Fibroblast of lung (primary cell): ENCODE measurements around the gene AMMECR1L. TPM values are rescaled to one million over a fixed set of nuclear protein-coding genes. Genes with fewer than 3 reads are reported as not detected.
"Not testable (repeated sequence)": the region's sequence is repeated elsewhere in the genome, so short reads cannot be mapped to it uniquely, and the experiment has no call there.

Experiments used
- DNase-seq, 2 donors: peaks; one replicate each; pipeline versions ENCODE4 v3.0.0 to v3.0.0-alpha.2; 2010; ENCODE audit warnings: low read depth in 2 of 2
- H2AFZ ChIP-seq: 2 replicates; pipeline ENCODE4 v1.5.1; 2012; ENCODE audit warnings: low read length, control low read depth, inconsistent platforms
- H3K27ac ChIP-seq: 2 replicates; pipeline ENCODE4 v1.5.1; 2011; ENCODE audit warnings: low read length, control low read depth; ENCODE audit not compliant: insufficient read depth
- H3K27me3 ChIP-seq: 2 replicates; pipeline ENCODE4 v1.5.1; 2011; ENCODE audit warnings: mild to moderate bottlenecking, low read length; ENCODE audit not compliant: control insufficient read depth, insufficient read depth
- H3K36me3 ChIP-seq: 2 replicates; pipeline ENCODE4 v1.5.1; 2011; ENCODE audit warnings: low read length; ENCODE audit not compliant: control insufficient read depth, insufficient read depth
- H3K4me1 ChIP-seq: 2 replicates; pipeline ENCODE4 v1.5.1; 2011; ENCODE audit warnings: low read length; ENCODE audit not compliant: control insufficient read depth, insufficient read depth; ENCODE audit errors: extremely low read depth
- H3K4me2 ChIP-seq: 2 replicates; pipeline ENCODE4 v1.5.1; 2011; ENCODE audit warnings: low read length, control low read depth; ENCODE audit not compliant: insufficient read depth; ENCODE audit errors: extremely low read depth
- H3K4me3 ChIP-seq, 4 experiments: fragments of 200-600 bp in 1 of 4; sonication (generic) in 1 of 4; replicated peaks in 1 of 4; 2 replicates each; pipeline ENCODE4 v1.5.1; 2011 to 2016; ENCODE audit warnings: low read length in 4 of 4, low read depth in 3 of 4, mild to moderate bottlenecking in 3 of 4, control low read depth in 2 of 4, inconsistent platforms in 1 of 4, mixed read lengths in 1 of 4; ENCODE audit not compliant: insufficient read depth in 1 of 4; ENCODE audit errors: control extremely low read depth in 1 of 4
- H3K79me2 ChIP-seq: 2 replicates; pipeline ENCODE4 v1.5.1; 2012; ENCODE audit warnings: mild to moderate bottlenecking, low read length, inconsistent platforms; ENCODE audit not compliant: control insufficient read depth, insufficient read depth
- H3K9ac ChIP-seq: 2 replicates; pipeline ENCODE4 v1.5.1; 2011; ENCODE audit warnings: mild to moderate bottlenecking, low read length, control low read depth; ENCODE audit not compliant: insufficient read depth
- H3K9me3 ChIP-seq: 2 replicates; pipeline ENCODE4 v1.5.1; 2012; ENCODE audit warnings: low read depth, low read length; ENCODE audit not compliant: control insufficient read depth, insufficient read depth
- H4K20me1 ChIP-seq: 2 replicates; pipeline ENCODE4 v1.5.1; 2011; ENCODE audit warnings: low read length; ENCODE audit not compliant: control insufficient read depth, insufficient read depth; ENCODE audit errors: extremely low read depth
- EZH2 ChIP-seq: IDR thresholded peaks from 2 replicates; pipeline ENCODE4 v1.5.1; 2012; ENCODE audit warnings: low read length, control low read depth, mild to moderate bottlenecking; ENCODE audit errors: missing control alignments
- polyA plus RNA-seq, 2 donors: library from polyadenylated mRNA; depleted of rRNA in 1 of 2; stranded (reverse) in 1 of 2; unstranded in 1 of 2; fragments of >200 nt; gene quantifications; 2 replicates each; pipeline ENCODE4 v1.2.1, GENCODE V29; 2011 to 2012; ENCODE audit warnings: missing spikeins in 1 of 2
- total RNA-seq: library from RNA; depleted of rRNA; stranded (reverse); fragments of >200 nt; gene quantifications from 2 replicates; pipeline ENCODE4 v1.2.1, GENCODE V29; 2014
- TF ChIP-seq, protein P1 (sequence below), 2 donors: IDR thresholded peaks in 1 of 2; conservative IDR thresholded peaks in 1 of 2; 1 replicate in 1 of 2; 2 replicates in 1 of 2; pipeline ENCODE4 v1.5.1; 2011 to 2012; ENCODE audit warnings: low read length in 2 of 2, control low read depth in 1 of 2, inconsistent platforms in 1 of 2, low read depth in 1 of 2, mild to moderate bottlenecking in 1 of 2

AMMECR1L gene
- total and polyA plus RNA-seq, 2 donors (not counting 1 experiment from before 2014, with no cell fraction given), result 16.8 TPM

GRCh38 chr2:127893494-127893893 is 7.7 kb upstream of the AMMECR1L start:
- Histone ChIP-seq H3K27ac (no peak overlapping the region), H3K4me1 (no peaks in the 10 kb centered on the region), H3K4me3 (no peak overlapping the region), H4K20me1 (no peaks in the 10 kb centered on the region), H3K9ac (no peak overlapping the region), H2AFZ (no peak overlapping the region), H3K4me2 (no peak overlapping the region), H3K79me2 (no peaks in the 10 kb centered on the region), H3K9me3 (no peaks in the 10 kb centered on the region), H3K36me3 (no peaks in the 10 kb centered on the region), H3K27me3 (no peaks in the 10 kb centered on the region)
- TF ChIP-seq, protein P1, sequence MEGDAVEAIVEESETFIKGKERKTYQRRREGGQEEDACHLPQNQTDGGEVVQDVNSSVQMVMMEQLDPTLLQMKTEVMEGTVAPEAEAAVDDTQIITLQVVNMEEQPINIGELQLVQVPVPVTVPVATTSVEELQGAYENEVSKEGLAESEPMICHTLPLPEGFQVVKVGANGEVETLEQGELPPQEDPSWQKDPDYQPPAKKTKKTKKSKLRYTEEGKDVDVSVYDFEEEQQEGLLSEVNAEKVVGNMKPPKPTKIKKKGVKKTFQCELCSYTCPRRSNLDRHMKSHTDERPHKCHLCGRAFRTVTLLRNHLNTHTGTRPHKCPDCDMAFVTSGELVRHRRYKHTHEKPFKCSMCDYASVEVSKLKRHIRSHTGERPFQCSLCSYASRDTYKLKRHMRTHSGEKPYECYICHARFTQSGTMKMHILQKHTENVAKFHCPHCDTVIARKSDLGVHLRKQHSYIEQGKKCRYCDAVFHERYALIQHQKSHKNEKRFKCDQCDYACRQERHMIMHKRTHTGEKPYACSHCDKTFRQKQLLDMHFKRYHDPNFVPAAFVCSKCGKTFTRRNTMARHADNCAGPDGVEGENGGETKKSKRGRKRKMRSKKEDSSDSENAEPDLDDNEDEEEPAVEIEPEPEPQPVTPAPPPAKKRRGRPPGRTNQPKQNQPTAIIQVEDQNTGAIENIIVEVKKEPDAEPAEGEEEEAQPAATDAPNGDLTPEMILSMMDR (conservative IDR thresholded peaks at IDR 0.05 in 1 of 2, IDR thresholded peaks at IDR 0.05 in 1 of 2; ENCODE audit: low read depth in 1 of 2, low read length in 2 of 2), result no peak
- TF ChIP-seq EZH2, result no peak
- no peak for DNase-seq

DNA sequence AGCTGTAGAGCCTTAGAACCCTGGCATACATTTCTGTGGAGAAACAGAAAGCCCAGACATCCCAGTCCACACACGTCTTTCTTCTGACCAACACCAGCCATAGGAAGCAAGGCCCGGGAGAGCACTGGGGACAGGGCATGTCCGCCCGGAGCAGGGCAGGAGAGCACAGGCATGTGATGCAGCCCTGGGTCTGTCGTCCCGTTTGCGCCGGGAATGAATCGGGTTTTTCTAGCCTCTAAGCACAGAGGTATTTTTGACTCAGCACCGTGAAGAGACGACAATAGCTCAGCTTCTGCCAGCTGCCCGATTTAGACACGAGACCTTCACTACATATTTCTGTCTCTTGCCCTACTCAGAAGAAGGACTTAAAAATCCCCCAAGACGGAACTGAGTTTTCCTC is 7.3 kb upstream of the AMMECR1L start:
- Histone ChIP-seq H3K4me2 (no peak overlapping the region), H3K79me2 (no peaks in the 10 kb centered on the region), H2AFZ (no peak overlapping the region), H3K27me3 (no peaks in the 10 kb centered on the region), H3K4me1 (no peaks in the 10 kb centered on the region), H3K9ac (no peak overlapping the region), H3K27ac (no peak overlapping the region), H3K36me3 (no peaks in the 10 kb centered on the region), H3K4me3 (no peak overlapping the region), H3K9me3 (no peaks in the 10 kb centered on the region), H4K20me1 (no peaks in the 10 kb centered on the region)
- no peak for DNase-seq
- TF ChIP-seq, protein P1 (conservative IDR thresholded peaks at IDR 0.05 in 1 of 2, IDR thresholded peaks at IDR 0.05 in 1 of 2; ENCODE audit: low read depth in 1 of 2, low read length in 2 of 2), result no peak
- no peak for TF ChIP-seq EZH2

- Histone ChIP-seq H3K27me3 (no peaks in the 10 kb centered on the region), H3K4me3 (no peak overlapping the region), H3K79me2 (peaks cover 3% of the 10 kb centered on the region), H3K9me3 (no peaks in the 10 kb centered on the region), H3K36me3 (no peaks in the 10 kb centered on the region), H2AFZ (no peak overlapping the region), H3K27ac (no peak overlapping the region), H3K4me1 (peaks cover 4% of the 10 kb centered on the region), H3K9ac (no peak overlapping the region), H4K20me1 (no peaks in the 10 kb centered on the region), H3K4me2 (no peak overlapping the region)
- TF ChIP-seq, protein P1 (conservative IDR thresholded peaks at IDR 0.05 in 1 of 2, IDR thresholded peaks at IDR 0.05 in 1 of 2; ENCODE audit: low read depth in 1 of 2, low read length in 2 of 2), result no peak
- TF ChIP-seq EZH2, result no peak
- no peak for DNase-seq
Measured at GRCh38 chr2:127891811-127892210, 6.1 kb upstream of the AMMECR1L start.

GRCh38 chr2:127890756-127891155 is 5.0 kb upstream of the AMMECR1L start:
- not testable (repeated sequence) for H3K79me2 ChIP-seq, H3K27ac ChIP-seq, H3K4me3 ChIP-seq, DNase-seq, H3K9me3 ChIP-seq, H3K4me2 ChIP-seq, H3K36me3 ChIP-seq, H3K9ac ChIP-seq, H4K20me1 ChIP-seq, H3K27me3 ChIP-seq, H3K4me1 ChIP-seq, H2AFZ ChIP-seq
